ENCODE results near the gene TRMT10C. TPM values are rescaled to one million over a fixed set of nuclear protein-coding genes. Genes with fewer than 3 reads are reported as not detected.

Gene TRMT10C
- total RNA-seq, 2 donors from 2014 or later: 21.5 to 22.8 TPM

DNA sequence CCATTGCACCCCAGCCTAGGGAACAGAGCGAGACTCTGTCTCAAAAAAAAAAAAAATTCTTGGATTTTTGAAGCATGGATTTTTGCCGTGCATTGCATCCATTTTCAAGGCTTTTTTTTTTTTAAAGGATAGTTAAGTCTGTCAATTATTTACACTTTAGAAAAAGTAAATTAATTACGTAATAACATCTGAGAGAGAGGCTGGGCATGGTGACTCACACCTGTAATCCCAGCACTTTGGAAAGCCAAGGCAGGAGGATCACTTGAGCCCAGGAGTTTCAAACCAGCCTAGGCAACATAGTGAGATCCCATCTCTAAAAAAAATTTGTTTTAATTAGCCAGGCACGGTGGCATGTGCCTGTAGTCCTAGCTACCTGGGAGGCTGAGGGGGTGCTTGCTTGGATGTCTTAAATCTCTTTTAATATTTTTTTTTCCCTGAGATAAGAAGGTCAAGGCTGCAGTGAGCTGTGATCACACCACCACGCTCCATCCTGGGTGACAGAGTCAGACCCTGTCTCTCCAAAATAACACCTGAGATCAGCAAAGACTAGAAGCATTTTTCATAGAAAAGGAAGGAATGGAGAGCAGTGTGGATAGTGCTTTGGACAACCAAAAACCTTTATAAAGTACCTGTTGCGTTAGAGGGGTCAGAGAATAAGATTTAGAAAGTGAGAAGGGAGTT, 41.8 kb upstream of the TRMT10C start:
- no peak for TF ChIP-seq CTCF (IDR thresholded peaks at IDR 0.05)
- no peaks in the 10 kb centered on the region for H3K4me1 ChIP-seq
- H3K27me3 ChIP-seq: no peaks in the 10 kb centered on the region
- H3K9me3 ChIP-seq: no peaks in the 10 kb centered on the region
- H3K4me3 ChIP-seq: no peak overlapping the region
- no peak for DNase-seq (ENCODE audit: low spot score)
- no peak overlapping the region for H3K27ac ChIP-seq
- H3K36me3 ChIP-seq: no peaks in the 10 kb centered on the region

GRCh38 chr3:101521211-101521701, 40.4 kb upstream of the TRMT10C start:
- H3K4me1 ChIP-seq: no peaks in the 10 kb centered on the region
- H3K27ac ChIP-seq: no peak overlapping the region
- no peaks in the 10 kb centered on the region for H3K36me3 ChIP-seq
- no peak overlapping the region for H3K4me3 ChIP-seq
- no peak for DNase-seq (ENCODE audit: low spot score)
- H3K9me3 ChIP-seq: no peaks in the 10 kb centered on the region
- H3K27me3 ChIP-seq: no peaks in the 10 kb centered on the region
- no peak for TF ChIP-seq CTCF (IDR thresholded peaks at IDR 0.05)

DNA sequence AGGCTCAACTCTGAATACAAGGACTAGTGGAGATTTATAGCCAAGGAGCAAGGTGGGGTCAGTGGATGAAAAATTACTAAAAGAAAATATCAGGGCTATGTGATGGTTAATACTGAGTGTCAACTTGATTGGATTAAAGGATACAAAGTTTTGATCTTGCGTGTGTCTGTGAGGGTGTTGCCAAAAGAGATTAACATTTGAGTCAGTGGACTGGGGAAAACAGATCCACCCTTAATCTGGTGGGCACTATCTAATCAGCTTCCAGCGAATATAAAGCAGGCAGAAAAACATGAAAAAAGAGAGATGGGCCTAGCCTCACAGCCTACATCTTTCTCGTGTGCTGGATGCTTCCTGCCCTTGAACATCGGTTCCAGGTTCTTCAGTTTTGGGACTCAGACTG, 34.2 kb upstream of the TRMT10C start:
- Histone ChIP-seq H3K4me3 (no peak overlapping the region), H3K36me3 (no peaks in the 10 kb centered on the region), H3K27me3 (no peaks in the 10 kb centered on the region), H3K27ac (no peak overlapping the region), H3K4me1 (no peaks in the 10 kb centered on the region), H3K9me3 (peaks cover 0 to 5% of the 10 kb centered on the region in 2 donors)
- TF ChIP-seq CTCF (IDR thresholded peaks at IDR 0.05): no peak
- no peak for DNase-seq (ENCODE audit: low spot score)

DNA sequence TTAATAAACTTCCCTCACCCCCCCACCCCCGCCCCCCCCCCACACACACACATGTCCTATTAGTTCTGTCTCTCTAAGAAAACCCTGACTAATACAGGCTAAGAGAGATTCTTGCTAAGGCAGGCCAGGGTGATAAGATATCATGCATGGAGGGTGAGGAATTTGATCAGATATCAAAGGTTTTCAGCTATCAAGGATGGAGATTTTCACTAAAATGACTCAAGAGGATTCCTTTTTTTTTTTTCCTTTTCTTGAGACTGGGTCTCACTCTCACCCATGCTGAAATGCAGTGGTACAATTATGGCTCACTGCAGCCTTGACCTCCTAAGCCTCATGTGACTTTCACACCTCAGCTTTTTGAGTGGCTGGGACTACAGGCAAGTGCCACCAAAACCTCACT, 33.8 kb upstream of the TRMT10C start:
- H3K36me3 ChIP-seq: no peaks in the 10 kb centered on the region
- H3K4me3 ChIP-seq: no peak overlapping the region
- no peak overlapping the region for H3K27ac ChIP-seq
- TF ChIP-seq CTCF (IDR thresholded peaks at IDR 0.05): no peak
- DNase-seq (ENCODE audit: low spot score): no peak
- H3K9me3 ChIP-seq: peaks cover 0 to 5% of the 10 kb centered on the region in 2 donors
- H3K27me3 ChIP-seq: no peaks in the 10 kb centered on the region
- H3K4me1 ChIP-seq: no peaks in the 10 kb centered on the region

- H3K9me3 ChIP-seq: peaks cover 0 to 5% of the 10 kb centered on the region in 2 donors
- H3K27me3 ChIP-seq: no peaks in the 10 kb centered on the region
- no peak for DNase-seq (ENCODE audit: low spot score)
- TF ChIP-seq CTCF (IDR thresholded peaks at IDR 0.05): no peak
- H3K4me1 ChIP-seq: no peaks in the 10 kb centered on the region
- H3K36me3 ChIP-seq: no peaks in the 10 kb centered on the region
- H3K4me3 ChIP-seq: no peak overlapping the region
- H3K27ac ChIP-seq: no peak overlapping the region
Observed at GRCh38 chr3:101529816-101530685, 31.6 kb upstream of the TRMT10C start.

All from right atrium auricular region (tissue), 2 donors.